CD4-positive, alpha-beta T cell treated with Interleukin-17A for 4 hours (primary cell): ENCODE measurements around the gene PRDM11.
"Not testable (repeated sequence)": the region's sequence is repeated elsewhere in the genome, so short reads cannot be mapped to it uniquely, and the experiment has no call there.

Experiments
- DNase-seq: peaks from one replicate; pipeline ENCODE4 v3.0.0-alpha.2; 2020; ENCODE audit warnings: mixed read lengths

PRDM11 gene

DNA sequence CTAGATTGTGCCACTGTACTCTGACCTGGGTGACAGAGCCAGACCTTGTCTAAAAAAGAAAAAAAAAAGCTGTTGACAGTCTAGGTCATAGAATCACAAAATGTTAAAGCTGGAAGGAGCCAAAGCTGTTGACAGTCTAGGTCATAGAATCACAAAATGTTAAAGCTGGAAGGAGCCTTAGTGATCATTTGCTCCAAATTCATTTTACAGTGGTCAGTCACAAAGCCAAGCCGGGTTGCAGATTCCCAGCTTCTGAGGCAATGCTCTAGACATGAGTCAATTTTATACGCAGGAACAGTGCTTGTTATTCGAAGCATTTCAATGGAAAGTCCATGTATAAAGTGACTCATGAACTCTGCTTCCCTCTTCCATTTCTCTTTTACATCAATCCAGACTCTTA lies 92.3 kb downstream of the PRDM11 start:
- DNase-seq: no peak

GRCh38 chr11:45239733-45240132 lies 93.3 kb downstream of the PRDM11 start:
- no peak for DNase-seq

DNA sequence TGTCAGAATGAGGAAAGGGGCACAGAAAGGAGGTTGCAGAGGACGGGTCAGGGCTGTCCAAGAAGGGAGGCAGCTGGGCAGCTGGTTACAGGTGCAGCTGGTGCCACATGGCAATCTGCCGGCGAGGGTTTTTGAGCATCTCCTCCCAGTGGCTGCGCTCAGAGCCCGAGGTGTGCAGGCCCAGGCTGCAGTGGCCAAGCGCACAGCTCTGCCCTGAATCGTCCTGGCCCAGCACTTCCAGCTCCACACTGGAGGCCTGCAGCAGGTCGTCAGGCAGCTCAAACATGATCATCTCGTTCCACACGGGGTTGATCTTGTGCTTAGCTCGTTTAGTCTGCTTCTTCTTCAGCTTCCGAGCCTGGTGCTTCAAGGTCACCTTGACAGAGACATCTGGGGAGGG lies 97.5 kb downstream of the PRDM11 start:
- no peak for DNase-seq

DNA sequence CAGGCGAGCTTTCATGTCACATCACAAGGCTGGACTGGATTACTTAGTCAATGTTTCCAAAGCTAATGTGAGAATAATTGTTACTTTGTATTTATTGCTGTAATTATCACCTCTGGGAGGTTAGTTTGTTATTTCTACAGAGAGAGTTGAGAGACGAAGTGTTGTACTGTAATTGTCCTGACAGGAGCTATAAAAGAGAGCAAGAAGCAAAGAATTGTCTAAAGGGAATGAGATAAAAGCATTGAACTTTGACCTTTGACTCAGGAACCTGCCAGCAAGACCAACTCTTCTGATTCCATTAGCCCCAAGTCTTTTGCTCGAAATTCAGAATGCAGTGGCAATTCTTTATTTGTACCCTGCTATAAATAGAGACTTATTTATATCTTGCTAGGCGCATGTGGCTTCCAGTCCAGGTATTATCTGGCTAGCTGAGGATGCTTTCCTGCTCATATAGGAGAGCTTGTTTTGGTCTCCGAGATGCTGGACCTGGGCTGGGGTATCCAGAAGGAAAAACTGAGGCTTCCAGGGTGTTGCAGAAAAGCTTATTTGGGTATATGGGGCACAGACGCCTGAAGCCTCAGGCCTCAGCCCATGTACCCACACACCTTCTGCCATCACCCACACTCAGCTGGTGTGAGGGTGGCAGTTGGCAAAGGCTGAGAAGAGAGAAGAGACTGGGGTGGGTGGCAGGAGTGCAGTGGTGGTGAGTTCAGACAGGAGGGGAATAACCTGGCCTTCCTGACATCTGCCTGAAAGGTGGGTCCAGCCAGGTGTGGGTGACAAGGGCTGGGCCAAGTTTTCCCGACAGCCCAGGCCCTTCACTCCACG lies 99.0 kb downstream of the PRDM11 start:
- DNase-seq: no peak

DNA sequence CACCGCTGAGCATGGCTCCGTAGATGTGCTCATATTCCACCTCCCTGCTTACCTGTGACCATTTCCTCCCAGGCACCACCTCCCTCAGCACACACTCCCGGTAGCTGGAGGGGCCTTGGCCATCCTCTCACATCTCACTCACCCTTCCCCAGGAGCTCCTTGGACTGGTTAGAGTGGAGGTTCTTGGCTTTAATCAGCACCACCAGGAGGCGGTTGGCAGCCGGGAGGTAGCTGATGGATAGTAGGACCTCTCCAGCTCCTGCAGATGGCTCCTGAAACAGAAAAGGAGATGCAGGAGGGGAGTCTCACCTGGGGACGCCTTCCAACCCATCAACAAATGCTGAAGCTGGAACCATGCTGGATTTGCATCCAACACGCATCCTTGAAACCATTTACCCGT lies 99.8 kb downstream of the PRDM11 start:
- no peak for DNase-seq

DNA sequence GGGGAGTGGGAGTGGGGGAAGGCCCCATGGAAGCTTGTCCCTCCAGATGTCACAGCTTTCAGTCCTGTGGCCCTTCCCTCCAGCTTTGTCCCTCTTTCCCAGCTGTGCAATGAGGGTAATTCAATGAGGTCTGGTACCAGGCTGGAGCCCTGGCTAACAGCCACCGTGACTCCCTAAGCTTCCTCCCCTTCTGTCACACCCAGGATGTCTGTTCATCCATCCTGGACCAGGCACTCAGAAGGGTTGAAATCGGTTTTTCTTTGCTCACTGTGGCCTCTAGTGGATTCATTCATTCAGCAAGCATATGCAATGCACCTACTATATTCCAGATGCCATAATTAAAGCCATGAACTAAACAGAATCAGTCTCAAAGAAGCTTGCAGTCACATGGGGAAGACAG lies 101.0 kb downstream of the PRDM11 start:
- no peak for DNase-seq

- no peak for DNase-seq
These were observed 102.1 kb downstream of the PRDM11 start for GRCh38 chr11:45248501-45249011.

GRCh38 chr11:45249372-45249771 lies 102.9 kb downstream of the PRDM11 start:
- DNase-seq: not testable (repeated sequence)

GRCh38 chr11:45250035-45250718 lies 103.7 kb downstream of the PRDM11 start:
- no peak for DNase-seq

DNA sequence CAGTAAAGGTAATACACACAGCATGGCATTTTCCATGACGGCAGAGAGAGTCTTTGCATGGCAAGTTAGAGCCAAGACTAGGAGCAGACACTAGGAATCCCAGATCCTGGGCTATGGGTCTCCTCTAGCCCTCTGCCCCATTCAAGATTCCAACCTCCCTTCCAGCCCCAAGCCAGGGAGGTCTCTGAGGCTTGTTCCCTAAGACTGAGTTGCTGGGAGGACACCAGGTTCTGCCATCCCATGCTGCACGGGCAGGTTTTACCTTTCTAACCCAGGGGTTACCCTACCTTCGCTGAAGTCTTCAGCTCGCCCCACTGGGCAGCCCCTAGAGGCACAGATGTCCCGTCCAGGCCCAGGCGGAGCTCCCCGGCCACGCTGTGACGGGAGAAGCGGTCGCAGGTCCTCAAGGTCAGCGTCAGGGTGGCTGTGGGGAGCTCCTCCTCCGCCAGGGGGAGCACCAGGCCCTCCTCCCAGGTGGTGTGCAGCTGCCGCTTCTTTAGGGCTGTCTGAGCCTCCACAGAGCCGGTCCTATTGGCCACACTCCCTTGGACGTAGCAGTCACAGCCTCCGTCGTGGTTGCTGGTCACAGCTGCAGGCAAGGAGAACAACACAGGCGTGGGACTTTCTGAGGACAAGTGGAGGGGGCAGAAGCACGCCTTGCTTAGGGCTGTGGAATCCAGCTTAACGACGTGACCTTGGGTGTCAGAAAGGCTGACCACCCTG lies 105.9 kb downstream of the PRDM11 start:
- peak; percentile 18 for DNase-seq

DNA sequence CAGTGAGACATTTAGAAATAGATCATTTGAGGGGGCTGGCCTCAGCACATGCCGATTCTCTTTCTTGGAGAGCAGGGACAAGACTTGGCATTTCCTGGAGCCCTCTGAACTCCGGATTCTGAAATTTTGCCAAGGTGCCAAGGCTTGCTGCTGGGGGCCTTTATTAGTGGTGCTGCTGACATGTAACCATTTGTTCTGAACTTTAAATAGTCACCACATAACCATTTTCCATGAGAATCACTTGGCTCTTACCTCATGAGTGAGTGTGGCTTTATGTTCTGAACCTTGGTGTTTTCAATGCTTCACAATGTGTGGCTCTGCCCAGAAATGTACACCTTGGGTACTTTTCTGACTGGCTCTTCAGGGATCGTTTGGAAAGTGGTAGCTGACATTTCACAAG lies 106.4 kb downstream of the PRDM11 start:
- no peak for DNase-seq

DNA sequence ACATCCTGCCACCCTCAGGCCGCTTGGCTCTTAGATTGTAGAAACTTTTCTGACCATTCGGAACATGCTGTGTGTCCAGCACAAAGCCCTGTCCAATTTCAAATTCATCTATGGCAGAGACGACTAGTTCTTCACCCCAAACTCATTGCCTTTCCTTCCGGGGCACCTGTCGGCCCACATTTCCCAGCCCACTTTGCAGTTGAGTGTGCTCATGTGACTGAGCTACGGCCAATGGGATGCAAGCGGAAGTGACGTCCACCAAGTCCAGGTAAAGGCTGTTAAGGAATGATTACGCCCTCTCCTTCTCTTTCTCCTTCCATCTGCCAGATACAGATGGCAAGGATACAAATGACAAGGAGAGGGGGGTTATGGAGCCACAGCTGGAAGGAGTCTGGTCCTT lies 107.2 kb downstream of the PRDM11 start:
- no peak for DNase-seq

DNA sequence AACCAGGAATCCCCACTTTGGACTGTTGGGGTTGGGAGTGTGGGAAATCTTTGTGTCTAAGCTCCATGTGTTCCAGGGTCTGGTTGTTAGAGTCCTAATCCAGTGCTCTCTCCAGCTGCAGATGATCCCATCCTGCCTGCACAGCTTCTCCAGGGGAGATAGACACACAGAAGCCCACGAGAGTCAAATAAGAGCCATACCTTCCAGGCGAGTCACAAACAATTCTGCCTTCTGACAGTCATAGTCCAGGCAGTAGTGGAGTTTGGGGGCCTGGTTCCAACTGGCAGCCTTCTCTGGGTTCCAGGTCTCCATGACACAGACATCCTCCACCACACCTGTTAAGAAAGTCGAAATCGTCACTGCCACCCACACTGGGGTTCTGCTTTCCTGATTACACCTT lies 107.6 kb downstream of the PRDM11 start:
- no peak for DNase-seq

- no peak for DNase-seq
These were observed 112.6 kb downstream of the PRDM11 start for GRCh38 chr11:45258982-45259530.

GRCh38 chr11:45259592-45259991 lies 113.2 kb downstream of the PRDM11 start:
- no peak for DNase-seq

DNA sequence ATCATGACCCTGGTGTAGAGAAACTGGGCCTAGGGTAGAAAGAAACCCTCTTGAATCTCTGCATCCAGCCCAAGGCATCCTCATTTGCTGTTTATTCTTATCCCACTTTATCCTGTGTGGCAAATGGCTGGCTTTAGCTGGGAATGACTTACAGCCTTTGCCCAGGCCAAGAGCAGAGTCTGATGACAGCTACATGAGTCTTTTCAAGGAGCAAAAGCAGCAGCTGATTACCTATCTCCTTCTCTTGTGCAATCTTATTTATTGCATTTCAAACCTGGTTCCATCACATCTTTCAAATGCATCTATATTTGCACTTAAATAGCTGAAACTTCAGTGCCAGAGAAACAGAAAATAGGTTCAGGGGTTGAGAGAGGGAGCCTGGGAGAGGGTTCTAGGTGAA lies 113.6 kb downstream of the PRDM11 start:
- no peak for DNase-seq

DNA sequence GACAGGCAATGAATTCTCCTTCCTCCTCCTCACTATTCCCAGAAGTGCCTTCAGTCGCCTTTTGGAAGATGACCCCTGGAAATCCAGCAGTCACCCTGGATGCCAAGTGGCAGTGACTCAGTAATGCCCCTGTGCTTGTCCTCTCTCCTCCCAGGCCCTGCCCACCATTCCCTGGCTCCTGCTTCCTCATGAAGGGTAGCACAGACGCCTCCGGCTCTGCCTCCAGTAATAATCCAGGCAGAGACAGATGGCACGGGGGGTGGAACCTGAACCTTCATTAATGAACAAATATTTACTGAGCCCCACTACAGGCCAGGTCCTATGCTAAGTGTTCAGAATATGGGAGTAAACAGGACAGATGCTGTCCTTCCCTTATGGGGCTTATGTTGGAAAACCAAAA lies 116.5 kb downstream of the PRDM11 start:
- DNase-seq: no peak

GRCh38 chr11:45263773-45264172 lies 117.3 kb downstream of the PRDM11 start:
- no peak for DNase-seq

DNA sequence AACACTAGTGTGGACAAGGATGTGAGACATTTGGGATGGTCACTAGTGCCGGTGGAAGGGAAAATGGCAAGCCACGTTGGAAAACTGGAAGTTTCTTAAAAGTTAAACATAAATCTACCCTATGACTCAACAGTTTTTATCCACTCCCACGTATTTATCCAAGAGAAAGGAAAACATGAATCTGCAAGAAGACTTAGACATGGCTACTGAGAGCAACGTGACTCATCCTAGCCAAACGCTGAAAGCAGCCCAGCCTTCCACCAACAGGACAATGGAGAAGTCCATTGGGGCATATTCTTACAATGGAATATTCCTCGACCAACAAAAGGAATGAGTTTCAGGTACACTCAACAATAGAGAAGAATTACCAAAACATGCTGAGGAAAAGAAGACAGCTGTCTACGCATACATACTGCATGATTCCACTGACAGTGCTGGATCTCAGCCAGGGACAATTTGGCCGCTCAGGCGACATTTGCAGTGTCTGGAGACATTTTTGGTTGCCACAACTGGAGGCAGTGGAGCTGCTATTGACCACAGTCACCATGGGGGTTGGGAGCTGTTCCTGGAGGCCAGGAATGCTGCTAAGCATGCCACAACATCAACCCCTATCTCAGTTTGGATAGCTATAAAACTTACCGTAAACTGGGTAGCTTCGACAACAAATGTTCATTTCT lies 118.5 kb downstream of the PRDM11 start:
- no peak for DNase-seq

DNA sequence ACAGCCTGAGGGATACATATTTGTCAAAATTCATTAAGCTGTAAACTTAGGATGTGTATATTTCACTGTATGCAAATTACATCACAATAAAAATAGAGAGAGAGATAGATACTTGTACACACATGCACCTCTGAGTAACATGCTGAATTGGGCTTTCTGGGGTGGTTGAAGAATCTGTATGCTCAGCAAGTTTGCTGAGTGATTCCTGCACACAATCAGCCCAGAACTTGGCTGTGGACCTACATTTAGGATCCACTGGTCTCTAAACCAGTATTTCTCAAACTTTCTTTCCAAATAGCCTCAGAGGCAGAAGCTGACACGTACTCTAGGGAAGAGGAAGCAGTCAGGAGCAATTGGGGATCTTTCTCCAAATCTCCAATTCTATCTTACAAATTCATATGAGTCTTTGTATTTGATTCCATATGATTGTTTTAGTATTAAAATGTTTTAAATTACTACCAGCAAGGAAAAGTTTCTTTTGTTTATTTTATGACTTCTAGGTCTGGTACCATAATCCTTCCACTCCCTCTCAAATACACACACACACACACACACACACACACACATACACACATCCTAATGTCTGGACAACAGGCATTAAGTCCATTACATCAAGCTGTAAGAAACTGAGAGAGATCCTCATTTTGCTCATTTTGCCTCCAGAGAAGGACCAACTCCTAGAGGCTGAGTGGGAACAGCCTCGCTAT lies 119.7 kb downstream of the PRDM11 start:
- no peak for DNase-seq

DNA sequence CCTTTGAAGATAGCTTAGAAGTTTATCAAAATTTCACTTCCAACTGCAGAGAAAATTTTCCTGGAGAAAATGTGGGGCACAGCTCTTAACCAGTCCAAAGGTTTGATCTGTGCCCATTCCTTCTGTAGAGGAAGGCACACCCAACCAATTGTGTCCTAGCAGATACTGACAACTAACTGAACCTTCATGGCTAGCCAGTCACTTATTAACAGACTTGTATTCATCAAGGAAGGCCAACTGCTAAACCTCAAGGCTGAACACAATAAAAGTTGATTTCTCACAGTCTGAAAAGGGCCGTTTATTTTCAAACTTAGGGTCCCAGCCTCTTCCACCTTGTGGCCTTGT lies 120.2 kb downstream of the PRDM11 start:
- DNase-seq: no peak

- no peak for DNase-seq
These were observed 120.6 kb downstream of the PRDM11 start for GRCh38 chr11:45267052-45267451.
